Measurements from ENCODE around the gene PLA2G6. TPM values are rescaled to one million over a fixed set of nuclear protein-coding genes. Genes with fewer than 3 reads are reported as not detected.

Gene PLA2G6
- total RNA-seq, 1 experiment from 2014 or later, result 39.8 TPM

GRCh38 chr22:38173641-38173906 lies 8.1 kb downstream of the PLA2G6 start:
- Histone ChIP-seq H2AFZ (no peak overlapping the region), H3K4me2 (no peak overlapping the region), H3K36me3 (ENCODE audit: low read depth) (no peaks in the 10 kb centered on the region), H3K9me3 (ENCODE audit: insufficient read depth, low read depth) (no peaks in the 10 kb centered on the region), H3K4me3 (no peak overlapping the region), H3K79me2 (ENCODE audit: low read depth) (no peaks in the 10 kb centered on the region), H3K27me3 (ENCODE audit: insufficient read depth, low read depth) (no peaks in the 10 kb centered on the region), H3K9me2 (ENCODE audit: insufficient read depth) (no peaks in the 10 kb centered on the region), H3K27ac (no peak overlapping the region), H4K20me1 (ENCODE audit: insufficient read depth) (no peaks in the 10 kb centered on the region), H3K4me1 (replicated peaks; ENCODE audit: insufficient read depth) (peaks cover 41% of the 10 kb centered on the region), H3F3A (ENCODE audit: insufficient read depth, low read depth) (peaks cover 38% of the 10 kb centered on the region)
- DNase-seq, result no peak
- TF ChIP-seq EZH2 (IDR thresholded peaks at IDR 0.05; ENCODE audit: low read depth), result no peak
- no peak for TF ChIP-seq CTCF (conservative IDR thresholded peaks at IDR 0.05)
- POLR2A ChIA-PET (ENCODE audit: unreplicated experiment), result no interaction called here
- intact Hi-C loops (cut with micrococcal nuclease; ENCODE audit: unreplicated experiment), result no loop called here
- no TSS peak for BruUV-seq (replicated peaks)
- CTCF ChIA-PET, result no interaction called here

- H3K4me1 ChIP-seq (replicated peaks; ENCODE audit: insufficient read depth), result peaks cover 36% of the 10 kb centered on the region
- no peak overlapping the region for H2AFZ ChIP-seq
- no peaks in the 10 kb centered on the region for H3K27me3 ChIP-seq (ENCODE audit: insufficient read depth, low read depth)
- POLR2A ChIA-PET (ENCODE audit: unreplicated experiment), result no interaction called here
- DNase-seq, result peak in 1 of 2 experiments; percentile 41
- intact Hi-C loops (cut with micrococcal nuclease; ENCODE audit: unreplicated experiment), result no loop called here
- peak overlapping the region; percentile 18 for H3K4me2 ChIP-seq
- TF ChIP-seq EZH2 (IDR thresholded peaks at IDR 0.05; ENCODE audit: low read depth) (no peak), CTCF (conservative IDR thresholded peaks at IDR 0.05) (no peak)
- peaks cover 32% of the 10 kb centered on the region for H3F3A ChIP-seq (ENCODE audit: insufficient read depth, low read depth)
- H3K36me3 ChIP-seq (ENCODE audit: low read depth), result no peaks in the 10 kb centered on the region
- no peak overlapping the region for H3K27ac ChIP-seq
- CTCF ChIA-PET, result interaction anchor here (0.6 kb wide), 1 partner anchor 39 kb away, joined by 4 read pairs; no protein-coding TSS in a partner anchor
- no peaks in the 10 kb centered on the region for H3K9me3 ChIP-seq (ENCODE audit: insufficient read depth, low read depth)
- no peak overlapping the region for H3K4me3 ChIP-seq
- no peaks in the 10 kb centered on the region for H3K9me2 ChIP-seq (ENCODE audit: insufficient read depth)
- H4K20me1 ChIP-seq (ENCODE audit: insufficient read depth), result no peaks in the 10 kb centered on the region
- H3K79me2 ChIP-seq (ENCODE audit: low read depth), result no peaks in the 10 kb centered on the region
- BruUV-seq (replicated peaks), result no TSS peak
Measured at GRCh38 chr22:38172832-38173640, 8.6 kb downstream of the PLA2G6 start.

GRCh38 chr22:38171927-38172831 lies 9.5 kb downstream of the PLA2G6 start:
- Histone ChIP-seq H3K36me3 (ENCODE audit: low read depth) (no peaks in the 10 kb centered on the region), H3K4me3 (no peak overlapping the region), H3K79me2 (ENCODE audit: low read depth) (no peaks in the 10 kb centered on the region), H3K27me3 (ENCODE audit: insufficient read depth, low read depth) (no peaks in the 10 kb centered on the region), H4K20me1 (ENCODE audit: insufficient read depth) (no peaks in the 10 kb centered on the region), H2AFZ (no peak overlapping the region), H3F3A (ENCODE audit: insufficient read depth, low read depth) (peaks cover 30% of the 10 kb centered on the region), H3K9me2 (ENCODE audit: insufficient read depth) (no peaks in the 10 kb centered on the region), H3K4me1 (replicated peaks; ENCODE audit: insufficient read depth) (peaks cover 27% of the 10 kb centered on the region), H3K27ac (no peak overlapping the region), H3K9me3 (ENCODE audit: insufficient read depth, low read depth) (no peaks in the 10 kb centered on the region), H3K4me2 (peak overlapping the region; percentile 18)
- no peak for DNase-seq
- no TSS peak for BruUV-seq (replicated peaks)
- ChIA-PET CTCF (interaction anchor here (0.6 kb wide), 1 partner anchor 38 kb away, joined by 4 read pairs; no protein-coding TSS in a partner anchor), POLR2A (ENCODE audit: unreplicated experiment) (interaction anchor here (0.7 kb wide), 1 partner anchor 58 kb away, joined by 4 read pairs; no protein-coding TSS in a partner anchor)
- TF ChIP-seq EZH2 (IDR thresholded peaks at IDR 0.05; ENCODE audit: low read depth) (no peak), CTCF (conservative IDR thresholded peaks at IDR 0.05) (no peak)
- intact Hi-C loops (cut with micrococcal nuclease; ENCODE audit: unreplicated experiment), result no loop called here
